CD4-positive, CD25-positive, alpha-beta regulatory T cell (primary cell): ENCODE data around the gene TRIM2. TPM values are rescaled to one million over a fixed set of nuclear protein-coding genes. Genes with fewer than 3 reads are reported as not detected.

Experiments
- ATAC-seq, 2 donors: fragments of 150-1000 bp; cut with Tn5 transposase; one replicate each; pipeline ENCODE4 v1.10.0; 2021; ENCODE audit warnings: low read depth in 2 of 2, moderate number of reproducible peaks in 2 of 2, moderate library complexity in 1 of 2
- DNase-seq, 3 donors: peaks; one replicate each; pipeline versions ENCODE4 v3.0.0 to v3.0.0-alpha.2; 2012 to 2022; ENCODE audit warnings: mixed read lengths in 1 of 3
- H3K27ac ChIP-seq: one replicate; pipeline ENCODE4 v1.7.0; 2013; ENCODE audit warnings: mild to moderate bottlenecking, low read length; ENCODE audit not compliant: insufficient read depth, poor library complexity, severe bottlenecking
- H3K27me3 ChIP-seq: one replicate; pipeline ENCODE4 v1.7.0; 2013; ENCODE audit warnings: low read length; ENCODE audit not compliant: control insufficient read depth, insufficient read depth
- H3K36me3 ChIP-seq: one replicate; pipeline ENCODE4 v1.7.0; 2013; ENCODE audit warnings: mild to moderate bottlenecking, low read length, moderate library complexity; ENCODE audit not compliant: control insufficient read depth, insufficient read depth
- H3K4me1 ChIP-seq: 2 replicates; pipeline ENCODE4 v1.7.0; 2013; ENCODE audit warnings: mild to moderate bottlenecking, low read length; ENCODE audit not compliant: insufficient read depth, control insufficient read depth, poor library complexity, severe bottlenecking
- H3K4me3 ChIP-seq: one replicate; pipeline ENCODE4 v1.7.0; 2013; ENCODE audit warnings: low read depth, mild to moderate bottlenecking, low read length, moderate library complexity
- H3K9me3 ChIP-seq, 2 experiments: 1 replicate in 1 of 2; 2 replicates in 1 of 2; pipeline ENCODE4 v1.7.0; 2013; ENCODE audit warnings: low read length in 2 of 2, mild to moderate bottlenecking in 1 of 2, moderate library complexity in 1 of 2; ENCODE audit not compliant: control insufficient read depth in 2 of 2
- H3K27ac Mint-ChIP-seq, 3 donors: one replicate each; pipeline ENCODE4 v1.8.0; 2020 to 2022; ENCODE audit warnings: mild to moderate bottlenecking in 3 of 3, mixed read lengths in 3 of 3, moderate library complexity in 2 of 3
- H3K27me3 Mint-ChIP-seq: one replicate; pipeline ENCODE4 v1.8.0; 2022; ENCODE audit warnings: mild to moderate bottlenecking, mixed read lengths
- H3K36me3 Mint-ChIP-seq: one replicate; pipeline ENCODE4 v1.8.0; 2020; ENCODE audit warnings: mixed read lengths
- H3K4me1 Mint-ChIP-seq, 4 donors: one replicate each; pipeline ENCODE4 v1.8.0; 2020 to 2022; ENCODE audit warnings: mixed read lengths in 4 of 4, mild to moderate bottlenecking in 1 of 4
- H3K4me3 Mint-ChIP-seq, 4 donors: one replicate each; pipeline ENCODE4 v1.8.0; 2020 to 2022; ENCODE audit warnings: mild to moderate bottlenecking in 4 of 4, mixed read lengths in 4 of 4, moderate library complexity in 3 of 4
- H3K9me3 Mint-ChIP-seq, 7 donors: one replicate each; pipeline ENCODE4 v1.8.0; 2020 to 2022; ENCODE audit warnings: mixed read lengths in 7 of 7, mild to moderate bottlenecking in 3 of 7, moderate library complexity in 2 of 7
- polyA plus RNA-seq, 4 donors: library from polyadenylated mRNA; unstranded; fragments of 300-500 nt; fragmentation: Illumina TruSeq; gene quantifications; one replicate each; pipeline ENCODE4 v1.2.3, GENCODE V29; 2021
- total RNA-seq: library from RNA; stranded (reverse); gene quantifications from one replicate; pipeline ENCODE4 v1.2.3, GENCODE V29; 2022

Gene TRIM2
- total and polyA plus RNA-seq, 5 donors from 2014 or later: 0.56 to 3.8 (median 1.0) TPM

DNA sequence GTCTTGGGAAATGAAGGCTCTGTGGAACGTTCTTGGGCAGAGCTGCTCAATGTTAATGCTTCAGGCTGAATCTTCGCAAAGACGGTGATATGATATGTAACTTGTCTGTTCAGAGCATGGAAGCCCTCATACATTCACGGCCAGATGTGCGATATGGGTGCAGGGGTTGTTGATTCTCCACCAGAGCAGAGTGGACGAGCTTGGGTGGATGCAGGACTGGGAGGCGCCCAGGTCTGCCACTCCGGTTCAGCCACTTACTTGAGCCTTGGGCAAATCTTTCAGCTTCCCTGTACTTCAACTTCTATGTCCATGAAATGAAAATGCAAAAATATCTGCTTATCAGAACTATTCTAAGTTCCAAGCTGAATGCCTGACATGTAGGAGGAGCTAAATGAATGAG is 92.9 kb downstream of the TRIM2 start:
- ATAC-seq (no peak), DNase-seq (no peak)
- Histone ChIP-seq H3K27ac (no peak overlapping the region), H3K9me3 (no peaks in the 10 kb centered on the region), H3K4me3 (no peak overlapping the region), H3K4me1 (no peaks in the 10 kb centered on the region), H3K27me3 (no peaks in the 10 kb centered on the region), H3K36me3 (no peaks in the 10 kb centered on the region)
- peak overlapping the region in 1 of 3 donors; percentile 44 for H3K27ac Mint-ChIP-seq
- no peak overlapping the region for H3K4me3 Mint-ChIP-seq
- H3K27me3 Mint-ChIP-seq: peaks cover 5% of the 10 kb centered on the region
- H3K36me3 Mint-ChIP-seq: peaks cover 14% of the 10 kb centered on the region
- H3K4me1 Mint-ChIP-seq: no peaks in the 10 kb centered on the region
- peaks cover 2 to 10% (median 9%) of the 10 kb centered on the region in 7 donors for H3K9me3 Mint-ChIP-seq

DNA sequence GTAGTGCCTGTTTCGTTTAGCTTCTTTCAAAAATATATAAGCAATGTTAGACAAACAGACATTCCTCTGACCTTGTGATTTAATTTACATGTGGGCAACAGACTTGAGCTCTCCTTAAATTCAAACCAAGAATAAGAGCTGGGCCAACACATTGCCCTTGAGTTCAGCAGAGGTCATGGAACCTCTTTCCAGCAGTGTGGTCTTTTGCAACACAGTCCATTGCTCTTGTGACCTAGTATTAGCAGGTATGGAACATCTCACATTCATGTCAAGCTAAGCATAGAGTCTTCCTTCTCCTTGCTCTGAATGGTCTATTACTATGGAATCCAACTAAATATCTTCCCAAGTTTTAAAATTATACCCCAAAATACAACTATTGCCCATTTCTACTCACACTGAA is 106.5 kb downstream of the TRIM2 start:
- Histone ChIP-seq H3K36me3 (no peaks in the 10 kb centered on the region), H3K27me3 (peaks cover 3% of the 10 kb centered on the region), H3K4me1 (no peaks in the 10 kb centered on the region), H3K4me3 (no peak overlapping the region), H3K27ac (no peak overlapping the region), H3K9me3 (no peaks in the 10 kb centered on the region)
- ATAC-seq: no peak
- no peak for DNase-seq
- Mint-ChIP-seq H3K36me3 (no peaks in the 10 kb centered on the region), H3K4me1 (no peaks in the 10 kb centered on the region), H3K27me3 (peaks cover 6% of the 10 kb centered on the region), H3K4me3 (no peak overlapping the region), H3K9me3 (peaks cover 0 to 1% (median 0%) of the 10 kb centered on the region in 7 donors), H3K27ac (no peak overlapping the region)

DNA sequence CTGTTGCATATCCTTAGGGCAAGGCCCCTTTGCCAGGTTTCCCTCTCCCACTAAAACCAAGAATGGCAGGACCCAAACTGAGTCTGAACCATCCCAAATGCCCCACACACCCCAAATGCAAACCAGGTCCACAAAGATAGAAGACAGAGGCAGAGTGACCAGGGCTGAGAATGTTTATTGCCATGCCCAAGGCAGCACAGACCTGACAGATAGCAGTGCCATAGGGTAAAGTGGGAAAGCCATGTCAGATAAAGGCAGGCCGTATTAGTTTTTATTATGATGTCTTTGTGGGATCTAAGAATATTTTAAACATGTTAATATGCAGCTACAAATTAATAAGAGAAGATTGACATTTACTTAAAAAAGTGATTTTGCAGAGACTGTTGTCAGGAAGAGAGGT is 110.7 kb downstream of the TRIM2 start:
- Histone ChIP-seq H3K36me3 (no peaks in the 10 kb centered on the region), H3K27ac (no peak overlapping the region), H3K9me3 (no peaks in the 10 kb centered on the region), H3K4me3 (no peak overlapping the region), H3K27me3 (no peaks in the 10 kb centered on the region), H3K4me1 (no peaks in the 10 kb centered on the region)
- Mint-ChIP-seq H3K36me3 (no peaks in the 10 kb centered on the region), H3K4me1 (no peaks in the 10 kb centered on the region), H3K27me3 (peaks cover 6% of the 10 kb centered on the region), H3K9me3 (peaks cover 0 to 1% (median 0%) of the 10 kb centered on the region in 7 donors), H3K27ac (no peak overlapping the region), H3K4me3 (no peak overlapping the region)
- DNase-seq: no peak
- no peak for ATAC-seq

DNA sequence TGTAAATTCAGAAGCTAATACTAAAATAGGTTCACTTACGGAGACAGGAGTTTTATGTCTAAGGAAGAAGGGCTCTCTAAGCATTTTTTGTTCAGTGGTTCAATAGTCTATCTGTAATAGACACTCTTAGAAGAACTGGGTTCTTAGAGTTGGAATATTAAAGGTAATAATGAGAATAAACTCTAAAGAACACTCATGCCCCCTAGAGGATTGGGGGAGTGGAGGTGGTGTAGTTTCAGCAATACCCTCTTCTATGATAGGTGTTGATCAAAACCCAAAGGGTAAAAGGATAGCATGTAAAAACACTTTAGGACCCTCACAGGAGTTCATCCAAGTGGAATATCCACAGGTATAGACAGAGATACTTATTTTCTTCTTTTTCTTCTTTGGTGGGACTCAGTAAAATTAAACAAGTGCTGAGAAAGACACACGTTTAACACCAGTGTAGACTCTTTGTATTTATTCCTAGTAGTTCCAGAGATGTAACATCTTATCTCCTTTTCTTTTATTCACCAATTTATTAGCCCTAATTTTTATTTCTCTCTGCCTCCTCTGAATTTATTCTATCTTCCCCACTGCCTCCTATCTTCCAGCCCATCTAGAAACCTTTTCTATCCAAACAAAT is 114.6 kb downstream of the TRIM2 start:
- ATAC-seq (peak in 1 of 2 donors; percentile 55), DNase-seq (peak in 2 of 3 donors; percentile 33 to 61)
- H3K27me3 Mint-ChIP-seq: peaks cover 6% of the 10 kb centered on the region
- Histone ChIP-seq H3K27me3 (peaks cover 2% of the 10 kb centered on the region), H3K4me1 (no peaks in the 10 kb centered on the region), H3K36me3 (no peaks in the 10 kb centered on the region), H3K27ac (no peak overlapping the region), H3K4me3 (no peak overlapping the region), H3K9me3 (no peaks in the 10 kb centered on the region)
- H3K36me3 Mint-ChIP-seq: no peaks in the 10 kb centered on the region
- H3K27ac Mint-ChIP-seq: no peak overlapping the region
- no peaks in the 10 kb centered on the region for H3K9me3 Mint-ChIP-seq
- no peaks in the 10 kb centered on the region for H3K4me1 Mint-ChIP-seq
- H3K4me3 Mint-ChIP-seq: no peak overlapping the region

DNA sequence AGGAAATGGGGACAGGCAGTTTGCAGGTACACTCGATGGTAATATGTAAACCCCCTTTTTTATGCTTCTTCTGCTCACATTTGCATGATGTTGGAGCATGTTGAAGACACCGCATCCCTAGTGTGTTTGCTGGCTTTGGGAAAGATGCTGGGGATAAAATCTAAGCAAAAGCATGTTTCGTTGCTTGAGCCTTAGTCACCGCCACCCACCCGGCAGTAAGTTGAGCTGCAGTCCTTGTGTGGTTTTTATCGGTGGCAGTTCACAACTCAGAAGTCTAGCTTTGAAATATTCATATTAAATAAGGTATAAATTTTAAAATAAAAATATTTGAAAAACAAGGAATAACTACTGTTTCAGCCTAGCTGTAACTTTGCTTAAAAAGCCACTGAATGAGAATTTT is 118.5 kb downstream of the TRIM2 start:
- Mint-ChIP-seq H3K4me1 (no peaks in the 10 kb centered on the region), H3K27ac (no peak overlapping the region), H3K36me3 (no peaks in the 10 kb centered on the region), H3K9me3 (no peaks in the 10 kb centered on the region), H3K27me3 (peaks cover 4% of the 10 kb centered on the region), H3K4me3 (no peak overlapping the region)
- Histone ChIP-seq H3K4me1 (no peaks in the 10 kb centered on the region), H3K27ac (no peak overlapping the region), H3K9me3 (no peaks in the 10 kb centered on the region), H3K27me3 (peaks cover 7% of the 10 kb centered on the region), H3K36me3 (no peaks in the 10 kb centered on the region), H3K4me3 (no peak overlapping the region)
- no peak for ATAC-seq
- DNase-seq: no peak

DNA sequence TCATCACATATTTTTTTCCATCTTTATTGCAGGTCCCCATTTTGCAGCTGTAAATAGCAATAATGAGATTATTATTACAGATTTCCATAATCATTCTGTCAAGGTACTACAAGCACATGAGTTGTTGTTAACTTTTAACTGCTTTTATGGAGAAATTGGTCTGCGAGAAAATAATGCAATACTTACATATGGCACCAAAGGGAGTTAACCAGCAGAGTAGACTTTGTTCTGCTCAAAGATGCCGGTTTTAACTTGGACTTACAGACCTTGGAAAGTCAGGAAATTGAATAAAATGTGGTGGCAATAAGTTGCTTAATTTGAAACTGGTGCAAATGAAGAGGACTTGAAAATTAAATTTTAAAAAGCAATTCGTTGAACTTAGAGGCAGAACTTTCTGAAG is 119.8 kb downstream of the TRIM2 start:
- Histone ChIP-seq H3K27ac (no peak overlapping the region), H3K4me1 (no peaks in the 10 kb centered on the region), H3K27me3 (peaks cover 7% of the 10 kb centered on the region), H3K36me3 (no peaks in the 10 kb centered on the region), H3K9me3 (no peaks in the 10 kb centered on the region), H3K4me3 (no peak overlapping the region)
- H3K4me1 Mint-ChIP-seq: no peaks in the 10 kb centered on the region
- no peak overlapping the region for H3K4me3 Mint-ChIP-seq
- H3K27me3 Mint-ChIP-seq: peaks cover 4% of the 10 kb centered on the region
- no peak overlapping the region for H3K27ac Mint-ChIP-seq
- ATAC-seq (no peak), DNase-seq (no peak)
- no peaks in the 10 kb centered on the region for H3K36me3 Mint-ChIP-seq
- no peaks in the 10 kb centered on the region for H3K9me3 Mint-ChIP-seq

DNA sequence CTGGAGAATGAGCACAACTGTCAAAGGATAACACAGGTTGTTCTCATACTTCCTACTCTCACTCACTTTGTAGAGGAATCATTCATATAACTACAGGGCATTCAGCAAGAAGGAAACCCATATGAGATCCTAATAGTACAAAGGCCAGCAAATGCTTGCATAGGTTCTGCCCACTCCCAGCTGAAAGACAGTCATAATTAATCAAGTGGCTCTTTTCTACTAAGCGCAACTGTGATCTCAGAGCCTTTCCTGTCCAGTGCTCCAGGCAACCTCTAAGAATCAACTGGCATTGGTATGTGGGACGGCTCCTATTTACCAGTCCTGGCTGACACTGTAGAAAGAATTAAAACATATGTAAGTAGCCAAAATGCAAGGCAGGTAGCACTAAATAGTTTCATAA is 121.3 kb downstream of the TRIM2 start:
- Histone ChIP-seq H3K4me1 (no peaks in the 10 kb centered on the region), H3K27ac (no peak overlapping the region), H3K36me3 (no peaks in the 10 kb centered on the region), H3K9me3 (no peaks in the 10 kb centered on the region), H3K27me3 (peaks cover 7% of the 10 kb centered on the region), H3K4me3 (no peak overlapping the region)
- ATAC-seq: no peak
- no peak for DNase-seq
- Mint-ChIP-seq H3K36me3 (peaks cover 3% of the 10 kb centered on the region), H3K9me3 (no peaks in the 10 kb centered on the region), H3K27me3 (peaks cover 4% of the 10 kb centered on the region), H3K27ac (no peak overlapping the region), H3K4me1 (no peaks in the 10 kb centered on the region), H3K4me3 (no peak overlapping the region)

DNA sequence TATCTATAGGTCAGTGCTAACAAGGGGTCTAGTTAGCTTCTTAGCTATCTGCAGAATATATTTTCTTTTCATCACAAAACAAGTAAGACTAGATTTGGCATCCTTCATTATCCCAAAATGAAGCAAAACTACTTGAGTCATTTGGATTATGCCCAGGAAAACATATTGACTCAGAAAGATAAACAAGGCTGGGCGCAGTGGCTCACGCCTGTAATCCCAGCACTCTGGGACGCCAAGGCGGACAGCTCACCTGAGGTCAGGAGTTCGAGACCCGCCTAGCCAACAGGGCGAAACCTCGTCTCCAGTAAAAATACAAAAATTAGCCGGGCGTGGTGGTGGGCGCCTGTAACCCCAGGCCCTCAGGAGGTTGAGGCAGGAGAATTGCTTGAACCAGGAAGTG is 122.3 kb downstream of the TRIM2 start:
- Histone ChIP-seq H3K27ac (no peak overlapping the region), H3K4me3 (no peak overlapping the region), H3K36me3 (no peaks in the 10 kb centered on the region), H3K27me3 (peaks cover 7% of the 10 kb centered on the region), H3K9me3 (no peaks in the 10 kb centered on the region), H3K4me1 (no peaks in the 10 kb centered on the region)
- ATAC-seq: no peak
- Mint-ChIP-seq H3K4me3 (no peak overlapping the region), H3K27me3 (peaks cover 4% of the 10 kb centered on the region), H3K36me3 (peaks cover 3% of the 10 kb centered on the region), H3K9me3 (no peaks in the 10 kb centered on the region), H3K27ac (no peak overlapping the region), H3K4me1 (no peaks in the 10 kb centered on the region)
- no peak for DNase-seq
